Sigmoid colon (tissue), 7 donors: ENCODE data around the gene ZNF23. TPM values are rescaled to one million over a fixed set of nuclear protein-coding genes. Genes with fewer than 3 reads are reported as not detected.

Experiments
- DNase-seq: peaks from one replicate; pipeline ENCODE4 v3.0.0-alpha.2; 2019
- H3K27ac ChIP-seq, 4 donors: fragments of 200-600 bp; sonication (generic); one replicate each; pipeline ENCODE4 v1.5.1; 2016 to 2019; ENCODE audit warnings: mild to moderate bottlenecking in 1 of 4
- H3K27me3 ChIP-seq, 3 donors: fragments of 200-600 bp; sonication (generic); one replicate each; pipeline ENCODE4 v1.5.1; 2019; ENCODE audit warnings: mild to moderate bottlenecking in 1 of 3
- H3K36me3 ChIP-seq, 4 donors: fragments of 200-600 bp; sonication (generic); one replicate each; pipeline ENCODE4 v1.5.1; 2016 to 2019
- H3K4me1 ChIP-seq, 4 donors: fragments of 200-600 bp; sonication (generic); one replicate each; pipeline ENCODE4 v1.5.1; 2017 to 2019
- H3K4me3 ChIP-seq, 4 donors: fragments of 200-600 bp; sonication (generic); one replicate each; pipeline ENCODE4 v1.5.1; 2017 to 2019; ENCODE audit warnings: mild to moderate bottlenecking in 2 of 4, moderate library complexity in 1 of 4
- H3K9me3 ChIP-seq, 4 donors: fragments of 200-600 bp in 3 of 4; sonication (generic) in 3 of 4; one replicate each; pipeline versions ENCODE4 v1.5.1 to v1.6.1; 2013 to 2019
- CTCF ChIP-seq, 4 experiments: fragments of 450-650 bp in 3 of 4; fragments of 200-600 bp in 1 of 4; IDR thresholded peaks; one replicate each; pipeline ENCODE4 v1.5.1; 2016 to 2019; ENCODE audit warnings: antibody characterized with exemption in 4 of 4, mild to moderate bottlenecking in 3 of 4, moderate library complexity in 2 of 4
- EP300 ChIP-seq, 4 donors: sonication (generic); formaldehyde crosslinking; IDR thresholded peaks; one replicate each; pipeline ENCODE4 v1.6.1; 2017; ENCODE audit warnings: antibody characterized with exemption in 4 of 4
- POLR2A ChIP-seq, 2 donors: fragments of 450-650 bp; IDR thresholded peaks; one replicate each; pipeline ENCODE4 v1.6.1; 2016; ENCODE audit warnings: antibody characterized with exemption in 2 of 2, mild to moderate bottlenecking in 2 of 2, moderate library complexity in 2 of 2
- POLR2AphosphoS5 ChIP-seq, 4 donors: sonication (generic); formaldehyde crosslinking; IDR thresholded peaks; one replicate each; pipeline ENCODE4 v1.6.1; 2017; ENCODE audit warnings: antibody characterized with exemption in 4 of 4
- WGBS, 2 donors: extraction: QIAGEN DNeasy Blood & Tissue Kit; methylation state at CpG; one replicate each; pipeline ENCODE4 v1.1.7; 2013; 5-methylcytosine and 5-hydroxymethylcytosine counted together
- intact Hi-C: fragments of 100-400 bp; cut with DNase I; formaldehyde crosslinking; loops from one replicate; pipeline ENCODE4 v1.15.1; 2023
- polyA plus RNA-seq, 3 donors: library from polyadenylated mRNA; stranded (reverse); fragments of 200-250 nt; gene quantifications; one replicate each; pipeline ENCODE4 v1.2.3, GENCODE V29; 2013
- total RNA-seq, 4 donors: library from RNA; depleted of rRNA; stranded (reverse); fragments of >200 nt; gene quantifications; one replicate each; pipeline ENCODE4 v1.1.0, GENCODE V29; 2016
- donor health status: healthy with polysubstance abuse.
- donor health status: Bipolar disorder and iron deficiency.
- donor health status: healthy.

ZNF23 gene
- total and polyA plus RNA-seq, 7 donors = 3.0 to 11.6 (median 5.4) TPM

- peaks cover 0 to 3% (median 0%) of the 10 kb centered on the region in 3 donors for H3K27me3 ChIP-seq
- WGBS, 2 donors = 77 to 78% methylated on average over 4 of the region's 4 CpGs
- H3K36me3 ChIP-seq = no peaks in the 10 kb centered on the region
- H3K9me3 ChIP-seq = no peaks in the 10 kb centered on the region
- intact Hi-C loops = no loop called here
- DNase-seq = no peak
- H3K27ac ChIP-seq = no peak overlapping the region
- no peak overlapping the region for H3K4me3 ChIP-seq
- H3K4me1 ChIP-seq = no peaks in the 10 kb centered on the region
- no peak for TF ChIP-seq CTCF (IDR thresholded peaks at IDR 0.05)
- no peak for TF ChIP-seq POLR2A (IDR thresholded peaks at IDR 0.05)
- TF ChIP-seq POLR2AphosphoS5 (IDR thresholded peaks at IDR 0.05) = no peak
- no peak for TF ChIP-seq EP300 (IDR thresholded peaks at IDR 0.05)
Observed at GRCh38 chr16:71404364-71404763, 57.7 kb downstream of the ZNF23 start.

DNA sequence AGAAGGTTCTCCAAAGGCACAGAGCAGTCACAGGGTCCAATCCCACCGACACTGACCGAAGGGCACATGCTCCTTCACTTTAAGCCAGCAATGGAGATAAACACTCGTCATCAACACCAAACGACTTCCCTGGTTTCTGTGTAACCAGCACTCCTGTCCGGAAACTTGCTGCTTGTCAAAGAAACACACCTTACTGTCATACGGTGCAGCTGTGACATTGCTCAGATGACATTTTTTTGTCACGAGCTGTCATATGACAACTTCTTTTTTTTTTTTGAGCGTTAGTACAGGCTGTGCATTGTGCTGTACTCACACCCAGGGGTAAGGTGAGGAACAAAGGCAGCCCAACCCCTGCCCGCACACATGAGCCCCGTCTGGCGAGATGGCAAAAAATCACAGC, 59.4 kb downstream of the ZNF23 start:
- Histone ChIP-seq H3K36me3 (no peaks in the 10 kb centered on the region), H3K27me3 (peaks cover 0 to 3% (median 0%) of the 10 kb centered on the region in 3 donors), H3K27ac (no peak overlapping the region), H3K4me3 (no peak overlapping the region), H3K9me3 (no peaks in the 10 kb centered on the region), H3K4me1 (no peaks in the 10 kb centered on the region)
- intact Hi-C loops = no loop called here
- 69 to 76% methylated on average over 11 of the region's 11 CpGs for WGBS, 2 donors
- DNase-seq = no peak
- no peak for TF ChIP-seq POLR2A (IDR thresholded peaks at IDR 0.05)

DNA sequence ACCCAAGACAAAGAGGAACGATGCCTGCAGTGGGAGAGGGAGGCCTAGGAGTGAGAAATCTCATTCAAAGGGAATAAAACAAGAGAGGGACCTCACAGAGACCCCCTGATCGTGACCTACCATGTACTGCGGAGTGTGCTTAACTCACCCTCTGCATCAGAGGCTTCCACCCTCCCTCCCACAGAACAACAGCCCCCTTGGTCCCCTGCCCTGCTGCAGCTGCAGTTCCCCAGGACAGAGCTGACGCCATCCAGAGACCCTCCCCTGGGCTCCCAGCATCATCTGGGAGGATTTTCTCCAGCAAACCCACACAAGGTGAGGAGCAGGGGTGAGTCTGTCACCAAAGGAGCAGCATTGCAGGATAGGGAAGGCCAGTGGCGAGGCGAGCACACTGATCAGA, 60.0 kb downstream of the ZNF23 start:
- intact Hi-C loops = no loop called here
- Histone ChIP-seq H3K27me3 (peaks cover 0 to 3% (median 0%) of the 10 kb centered on the region in 3 donors), H3K27ac (no peak overlapping the region), H3K9me3 (no peaks in the 10 kb centered on the region), H3K4me3 (no peak overlapping the region), H3K4me1 (no peaks in the 10 kb centered on the region), H3K36me3 (no peaks in the 10 kb centered on the region)
- no peak for DNase-seq
- WGBS, 2 donors = 69 to 73% methylated on average over 6 of the region's 6 CpGs
- TF ChIP-seq POLR2AphosphoS5 (IDR thresholded peaks at IDR 0.05) = no peak
- no peak for TF ChIP-seq EP300 (IDR thresholded peaks at IDR 0.05)
- no peak for TF ChIP-seq CTCF (IDR thresholded peaks at IDR 0.05)
- no peak for TF ChIP-seq POLR2A (IDR thresholded peaks at IDR 0.05)

DNA sequence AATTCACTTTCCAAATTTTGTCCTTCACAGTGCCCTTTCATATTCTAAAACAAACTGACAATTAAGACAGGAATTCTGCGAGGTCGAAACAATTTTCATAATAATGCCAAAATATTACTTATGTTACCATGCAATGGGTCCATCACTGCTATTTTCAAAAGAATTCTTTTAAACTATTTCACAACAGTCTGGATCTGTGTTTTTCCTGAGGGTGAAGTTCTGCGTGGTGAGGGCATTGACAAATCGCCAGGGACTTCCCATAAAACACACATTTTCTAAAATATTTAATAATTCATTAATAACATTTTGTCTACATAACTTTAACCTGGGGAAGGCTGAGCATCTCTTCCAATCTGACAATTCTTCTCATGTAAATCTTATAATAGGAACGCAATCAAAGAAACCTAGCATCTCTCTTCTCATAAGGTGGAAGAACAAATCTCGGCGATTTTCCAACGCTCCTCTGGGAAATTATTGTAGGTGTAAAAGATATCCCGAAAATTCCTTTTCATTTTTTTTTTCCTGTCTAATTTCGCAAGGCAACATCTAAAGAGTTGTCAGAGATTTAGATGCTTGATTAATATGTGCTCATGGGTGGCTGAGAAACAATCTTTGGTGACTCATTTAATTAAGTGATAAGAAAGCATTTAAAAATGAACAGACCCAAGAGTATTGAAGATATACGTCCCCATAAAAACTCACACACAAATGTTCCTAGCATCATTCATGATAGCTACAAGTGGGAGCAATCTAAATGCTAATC, 62.1 kb downstream of the ZNF23 start:
- H3K36me3 ChIP-seq = no peaks in the 10 kb centered on the region
- H3K27me3 ChIP-seq = no peaks in the 10 kb centered on the region
- H3K4me1 ChIP-seq = no peaks in the 10 kb centered on the region
- H3K4me3 ChIP-seq = no peak overlapping the region
- intact Hi-C loops = no loop called here
- WGBS, 2 donors = 81 to 90% methylated on average over 11 of the region's 11 CpGs
- H3K27ac ChIP-seq = no peak overlapping the region
- no peak for DNase-seq
- H3K9me3 ChIP-seq = no peaks in the 10 kb centered on the region
- TF ChIP-seq POLR2AphosphoS5 (IDR thresholded peaks at IDR 0.05) = no peak

Other genes starting within 250 kb of the ZNF23 start
- gene HYDIN, start 231.5 kb downstream of the ZNF23 start, total RNA-seq = 1 to 10 TPM in 3 of 4 donors, under 1 TPM in 1; 0.33 to 7.5 (median 3.6) TPM
- gene HYDIN, start 231.5 kb downstream of the ZNF23 start, polyA plus RNA-seq = under 1 TPM in 2 of 3 donors, not detected in 1; under 0.01 to 0.35 TPM
- 10 to 100 TPM; 15.5 to 25.7 (median 20.4) TPM for gene CMTR2, start 172.8 kb downstream of the ZNF23 start, total RNA-seq
- gene CMTR2, start 172.8 kb downstream of the ZNF23 start, polyA plus RNA-seq = 1 to 10 TPM; 4.8 to 9.7 (median 7.9) TPM
- gene CALB2, start 103.5 kb downstream of the ZNF23 start, total RNA-seq = 1 to 10 TPM; 3.3 to 8.2 (median 5.2) TPM
- 1 to 10 TPM in 2 of 3 donors, not detected in 1; 1.2 to 5.2 TPM for gene CALB2, start 103.5 kb downstream of the ZNF23 start, polyA plus RNA-seq
- gene TLE7, start 20.2 kb downstream of the ZNF23 start, total RNA-seq = not detected
- not detected for gene TLE7, start 20.2 kb downstream of the ZNF23 start, polyA plus RNA-seq
- gene ZNF19, start 27.1 kb upstream of the ZNF23 start, total RNA-seq = 1 to 10 TPM; 5.2 to 7.4 (median 6.0) TPM
- gene ZNF19, start 27.1 kb upstream of the ZNF23 start, polyA plus RNA-seq = 1 to 10 TPM; 2.3 to 2.4 (median 2.4) TPM
- not detected for gene CHST4, start 64.2 kb upstream of the ZNF23 start, total RNA-seq
- gene CHST4, start 64.2 kb upstream of the ZNF23 start, polyA plus RNA-seq = under 1 TPM in 1 of 3 donors, not detected in 2; 0.07 TPM
- not detected for gene TAT, start 114.8 kb upstream of the ZNF23 start, total RNA-seq
- 1 to 10 TPM in 2 of 3 donors, under 1 TPM in 1; 0.22 to 3.2 (median 1.2) TPM for gene TAT, start 114.8 kb upstream of the ZNF23 start, polyA plus RNA-seq
- not detected for gene MARVELD3, start 163.9 kb upstream of the ZNF23 start, total RNA-seq
- gene MARVELD3, start 163.9 kb upstream of the ZNF23 start, polyA plus RNA-seq = 10 to 100 TPM; 20.4 to 28.7 (median 26.6) TPM